Posterior cingulate gyrus (tissue), 11 donors: ENCODE results near the gene THUMPD2.

Source experiments
- DNase-seq, 10 donors: peaks; one replicate each; pipeline versions ENCODE4 v3.0.0 to v3.0.0-alpha.2; 2020 to 2021; ENCODE audit warnings: mixed read lengths in 3 of 10
- intact Hi-C: fragments of 100-400 bp; cut with DNase I; formaldehyde crosslinking; loops from one replicate; pipeline ENCODE4 v1.15.1; 2023

The THUMPD2 gene

DNA sequence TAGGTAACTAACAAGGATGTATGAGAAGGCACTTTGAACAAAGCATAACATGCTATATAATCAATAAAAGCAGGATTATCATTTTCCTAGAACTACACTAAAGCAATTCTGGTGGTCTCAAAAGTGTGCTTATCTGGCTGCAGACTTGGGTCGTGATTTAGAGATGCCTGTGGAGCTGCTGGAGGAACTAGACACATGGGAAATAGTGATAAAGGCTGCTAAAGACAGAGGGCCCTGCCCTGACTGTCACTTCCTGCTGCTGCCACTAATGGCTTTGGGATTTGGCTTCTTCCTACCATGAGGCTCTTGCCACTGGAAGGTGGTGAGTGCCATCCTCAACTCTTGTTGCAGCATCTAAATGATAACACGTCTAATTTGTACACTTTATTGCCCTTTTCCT lies 90.9 kb downstream of the THUMPD2 start:
- DNase-seq: no peak
- intact Hi-C loops: no loop called here

- peak in 4 of 10 donors; percentile 28 to 82 (median 78) for DNase-seq
- intact Hi-C loops: no loop called here
These were observed 92.6 kb downstream of the THUMPD2 start for GRCh38 chr2:39686456-39686855.
